Measurements from ENCODE around the gene EML5. TPM values are rescaled to one million over a fixed set of nuclear protein-coding genes. Genes with fewer than 3 reads are reported as not detected.

EML5 gene
- total and polyA plus RNA-seq, 2 experiments from 2014 or later = 1.4 TPM; not detected in 1

- TF ChIP-seq EZH2 (IDR thresholded peaks at IDR 0.05; ENCODE audit: borderline replicate concordance) = no peak
- TF ChIP-seq CTCF (IDR thresholded peaks at IDR 0.05; ENCODE audit: poor library complexity) = no peak
- TF ChIP-seq EZH2phosphoT487 (IDR thresholded peaks at IDR 0.05; ENCODE audit: low read depth, severe bottlenecking, unreplicated experiment) = no peak
- no peaks in the 10 kb centered on the region for H3K9me3 ChIP-seq (ENCODE audit: low read depth)
- H3K79me2 ChIP-seq = no peaks in the 10 kb centered on the region
- DNase-seq (ENCODE audit: low spot score) = no peak
- H3K9me2 ChIP-seq (replicated peaks; ENCODE audit: insufficient read depth) = no peaks in the 10 kb centered on the region
- H3K4me1 ChIP-seq (ENCODE audit: insufficient read depth) = no peaks in the 10 kb centered on the region
- H3K4me2 ChIP-seq = no peak overlapping the region
- H3K27ac ChIP-seq = no peak overlapping the region
- H2AFZ ChIP-seq = no peak overlapping the region
- H3K36me3 ChIP-seq (replicated peaks; ENCODE audit: insufficient read depth, low read depth) = no peaks in the 10 kb centered on the region
- 89% methylated on average over 2 of the region's 2 CpGs for WGBS (ENCODE audit: low lambda C conversion rate, missing lambda C conversion rate)
- no peak overlapping the region for H3K4me3 ChIP-seq
- no peaks in the 10 kb centered on the region for H3K27me3 ChIP-seq
- H4K20me1 ChIP-seq (ENCODE audit: insufficient read depth, poor library complexity, severe bottlenecking) = no peaks in the 10 kb centered on the region
These were observed 171.7 kb downstream of the EML5 start for GRCh38 chr14:88621100-88621499.

- Histone ChIP-seq H3K4me2 (no peak overlapping the region), H3K9me2 (replicated peaks; ENCODE audit: insufficient read depth) (no peaks in the 10 kb centered on the region)
- TF ChIP-seq EZH2 (IDR thresholded peaks at IDR 0.05; ENCODE audit: borderline replicate concordance) (no peak), CTCF (IDR thresholded peaks at IDR 0.05; ENCODE audit: poor library complexity) (no peak), EZH2phosphoT487 (IDR thresholded peaks at IDR 0.05; ENCODE audit: low read depth, severe bottlenecking, unreplicated experiment) (no peak)
These were observed 174.3 kb downstream of the EML5 start for GRCh38 chr14:88618476-88618875.

GRCh38 chr14:88617479-88617878 is 175.3 kb downstream of the EML5 start:
- Histone ChIP-seq H3K4me3 (no peak overlapping the region), H4K20me1 (ENCODE audit: insufficient read depth, poor library complexity, severe bottlenecking) (no peaks in the 10 kb centered on the region), H3K9me2 (replicated peaks; ENCODE audit: insufficient read depth) (no peaks in the 10 kb centered on the region), H2AFZ (no peak overlapping the region), H3K27me3 (no peaks in the 10 kb centered on the region), H3K4me1 (ENCODE audit: insufficient read depth) (peaks cover 24% of the 10 kb centered on the region), H3K79me2 (no peaks in the 10 kb centered on the region), H3K27ac (no peak overlapping the region), H3K36me3 (replicated peaks; ENCODE audit: insufficient read depth, low read depth) (no peaks in the 10 kb centered on the region), H3K9me3 (ENCODE audit: low read depth) (no peaks in the 10 kb centered on the region), H3K4me2 (no peak overlapping the region)
- 88% methylated on average over 1 of the region's 1 CpG for WGBS (ENCODE audit: low lambda C conversion rate, missing lambda C conversion rate)
- TF ChIP-seq EZH2phosphoT487 (IDR thresholded peaks at IDR 0.05; ENCODE audit: low read depth, severe bottlenecking, unreplicated experiment) = no peak
- TF ChIP-seq CTCF (IDR thresholded peaks at IDR 0.05; ENCODE audit: poor library complexity) = no peak
- TF ChIP-seq EZH2 (IDR thresholded peaks at IDR 0.05; ENCODE audit: borderline replicate concordance) = no peak
- no peak for DNase-seq (ENCODE audit: low spot score)

More at GRCh38 chr14:88618476-88618875, 174.3 kb downstream of the EML5 start:
- no peaks in the 10 kb centered on the region for H3K36me3 ChIP-seq (replicated peaks; ENCODE audit: insufficient read depth, low read depth)
- no peaks in the 10 kb centered on the region for H4K20me1 ChIP-seq (ENCODE audit: insufficient read depth, poor library complexity, severe bottlenecking)
- H2AFZ ChIP-seq = no peak overlapping the region
- H3K27me3 ChIP-seq = no peaks in the 10 kb centered on the region
- 44% methylated on average over 5 of the region's 5 CpGs for WGBS (ENCODE audit: low lambda C conversion rate, missing lambda C conversion rate)
- no peak for DNase-seq (ENCODE audit: low spot score)
- no peaks in the 10 kb centered on the region for H3K79me2 ChIP-seq
- no peak overlapping the region for H3K27ac ChIP-seq
- H3K4me3 ChIP-seq = no peak overlapping the region
- peaks cover 14% of the 10 kb centered on the region for H3K4me1 ChIP-seq (ENCODE audit: insufficient read depth)
- no peaks in the 10 kb centered on the region for H3K9me3 ChIP-seq (ENCODE audit: low read depth)

GRCh38 chr14:88616697-88617096 is 176.1 kb downstream of the EML5 start:
- H3K36me3 ChIP-seq (replicated peaks; ENCODE audit: insufficient read depth, low read depth) = no peaks in the 10 kb centered on the region
- no peak overlapping the region for H3K27ac ChIP-seq
- no peaks in the 10 kb centered on the region for H4K20me1 ChIP-seq (ENCODE audit: insufficient read depth, poor library complexity, severe bottlenecking)
- WGBS (ENCODE audit: low lambda C conversion rate, missing lambda C conversion rate) = 92% methylated on average over 1 of the region's 1 CpG
- TF ChIP-seq CTCF (IDR thresholded peaks at IDR 0.05; ENCODE audit: poor library complexity) (no peak), EZH2 (IDR thresholded peaks at IDR 0.05; ENCODE audit: borderline replicate concordance) (no peak), EZH2phosphoT487 (IDR thresholded peaks at IDR 0.05; ENCODE audit: low read depth, severe bottlenecking, unreplicated experiment) (no peak)
- H3K4me2 ChIP-seq = no peak overlapping the region
- no peak for DNase-seq (ENCODE audit: low spot score)
- peaks cover 29% of the 10 kb centered on the region for H3K4me1 ChIP-seq (ENCODE audit: insufficient read depth)
- no peaks in the 10 kb centered on the region for H3K27me3 ChIP-seq
- no peak overlapping the region for H3K4me3 ChIP-seq
- no peaks in the 10 kb centered on the region for H3K9me3 ChIP-seq (ENCODE audit: low read depth)
- no peaks in the 10 kb centered on the region for H3K9me2 ChIP-seq (replicated peaks; ENCODE audit: insufficient read depth)
- no peak overlapping the region for H2AFZ ChIP-seq
- no peaks in the 10 kb centered on the region for H3K79me2 ChIP-seq
